HG03135 (cell line): Measurements from ENCODE around the gene FST.

ENCODE experiments used
- ATAC-seq: cut with Tn5 transposase; IDR thresholded peaks from one replicate; pipeline ENCODE4 v1.9.1; 2021; ENCODE audit warnings: mild to moderate bottlenecking, moderate library complexity; ENCODE audit not compliant: unreplicated experiment

Gene FST, protein sequence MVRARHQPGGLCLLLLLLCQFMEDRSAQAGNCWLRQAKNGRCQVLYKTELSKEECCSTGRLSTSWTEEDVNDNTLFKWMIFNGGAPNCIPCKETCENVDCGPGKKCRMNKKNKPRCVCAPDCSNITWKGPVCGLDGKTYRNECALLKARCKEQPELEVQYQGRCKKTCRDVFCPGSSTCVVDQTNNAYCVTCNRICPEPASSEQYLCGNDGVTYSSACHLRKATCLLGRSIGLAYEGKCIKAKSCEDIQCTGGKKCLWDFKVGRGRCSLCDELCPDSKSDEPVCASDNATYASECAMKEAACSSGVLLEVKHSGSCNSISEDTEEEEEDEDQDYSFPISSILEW

DNA sequence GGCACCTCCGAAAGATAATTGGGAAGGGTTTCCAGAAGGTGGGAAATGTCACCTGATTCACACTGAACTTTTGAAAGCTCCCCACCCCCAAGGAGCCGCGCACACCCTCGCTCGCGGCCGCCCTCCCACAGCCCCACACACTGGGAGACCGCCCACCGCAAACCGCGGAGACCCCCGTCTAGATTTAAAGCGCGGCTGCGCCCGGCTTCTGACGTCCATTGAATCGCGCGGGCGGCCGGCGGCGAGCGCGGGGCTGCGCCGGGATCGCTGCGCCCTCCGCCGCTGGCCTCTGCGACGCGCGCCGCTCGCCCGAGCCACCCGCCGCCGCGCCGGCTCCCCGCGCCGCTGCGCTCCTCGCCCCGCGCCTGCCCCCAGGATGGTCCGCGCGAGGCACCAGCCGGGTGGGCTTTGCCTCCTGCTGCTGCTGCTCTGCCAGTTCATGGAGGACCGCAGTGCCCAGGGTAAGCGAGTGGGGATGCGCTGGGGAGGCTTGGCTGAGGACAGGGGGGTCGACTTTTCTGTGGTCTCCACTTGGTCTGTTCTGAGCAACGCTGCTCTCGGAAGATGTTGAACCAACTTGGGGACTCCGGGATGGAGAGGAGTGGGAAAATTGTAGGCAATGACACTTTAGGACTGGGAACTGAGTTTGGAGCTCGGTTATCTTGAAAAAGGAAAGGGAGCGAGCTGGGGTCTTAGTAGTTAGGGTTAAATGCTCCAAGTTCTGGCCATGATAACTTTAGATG is at the start of gene FST:
TSS of gene FST (plus strand) at position 214 of the 743 bp plus-strand sequence. CDS start at position 377, 163 bp downstream.
- ATAC-seq, result no peak

DNA sequence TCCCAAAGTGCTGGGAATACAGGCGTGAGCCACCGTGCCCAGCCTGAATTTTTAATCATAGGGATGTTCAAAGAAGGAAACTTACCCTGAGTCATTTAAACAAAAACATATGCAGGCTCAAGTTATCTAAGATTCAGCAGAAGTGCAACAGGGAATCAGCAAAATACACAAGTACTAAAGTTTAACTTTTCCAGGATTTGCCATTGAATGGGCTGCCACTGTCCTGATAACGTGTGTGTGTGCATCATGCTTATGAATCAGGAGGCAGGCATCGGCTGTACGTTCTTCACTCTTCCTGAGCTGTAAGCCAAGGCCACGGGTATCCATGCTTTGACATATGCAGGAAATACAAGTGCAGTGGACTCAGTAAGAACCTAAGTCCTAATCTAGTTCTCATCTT is 48.8 kb upstream of the FST start:
- no peak for ATAC-seq

DNA sequence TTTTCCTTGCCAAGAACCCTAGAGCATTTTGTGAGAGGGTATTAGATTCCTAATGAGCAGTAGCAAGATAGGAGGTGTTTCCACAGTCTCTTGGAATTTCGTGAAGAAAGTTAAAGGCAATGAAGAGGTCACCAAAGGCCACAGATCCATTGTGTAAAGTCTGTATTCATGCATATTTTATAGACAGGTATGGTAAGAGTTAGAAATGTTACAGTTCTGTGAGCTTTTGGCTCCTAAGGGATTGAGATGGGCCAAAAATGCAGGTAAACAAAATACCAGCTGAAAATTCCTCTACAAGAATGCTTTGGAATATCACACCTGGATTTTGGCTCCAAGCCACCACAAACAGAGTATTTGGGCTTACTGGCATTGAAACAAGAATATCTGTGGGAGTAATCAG is 47.4 kb upstream of the FST start:
- no peak for ATAC-seq

DNA sequence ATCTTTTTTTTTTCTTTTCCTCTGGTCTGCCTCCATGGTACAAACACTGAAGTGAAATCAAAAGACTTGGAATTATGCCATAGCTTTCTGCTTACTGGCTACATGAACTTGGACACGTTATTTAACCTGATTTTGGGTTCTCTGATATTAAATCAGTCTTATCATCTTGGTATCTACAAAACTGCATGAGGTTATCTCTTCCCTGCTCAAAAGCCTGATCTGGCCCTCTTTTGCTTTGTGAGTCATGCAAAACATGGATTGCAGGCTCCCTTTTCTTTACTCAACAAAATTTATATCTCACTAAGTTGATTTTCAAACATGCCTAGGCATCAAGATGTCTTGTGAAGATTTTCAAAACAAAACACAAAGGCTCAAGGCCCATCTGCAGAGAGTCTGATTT is 45.9 kb upstream of the FST start:
- no peak for ATAC-seq

DNA sequence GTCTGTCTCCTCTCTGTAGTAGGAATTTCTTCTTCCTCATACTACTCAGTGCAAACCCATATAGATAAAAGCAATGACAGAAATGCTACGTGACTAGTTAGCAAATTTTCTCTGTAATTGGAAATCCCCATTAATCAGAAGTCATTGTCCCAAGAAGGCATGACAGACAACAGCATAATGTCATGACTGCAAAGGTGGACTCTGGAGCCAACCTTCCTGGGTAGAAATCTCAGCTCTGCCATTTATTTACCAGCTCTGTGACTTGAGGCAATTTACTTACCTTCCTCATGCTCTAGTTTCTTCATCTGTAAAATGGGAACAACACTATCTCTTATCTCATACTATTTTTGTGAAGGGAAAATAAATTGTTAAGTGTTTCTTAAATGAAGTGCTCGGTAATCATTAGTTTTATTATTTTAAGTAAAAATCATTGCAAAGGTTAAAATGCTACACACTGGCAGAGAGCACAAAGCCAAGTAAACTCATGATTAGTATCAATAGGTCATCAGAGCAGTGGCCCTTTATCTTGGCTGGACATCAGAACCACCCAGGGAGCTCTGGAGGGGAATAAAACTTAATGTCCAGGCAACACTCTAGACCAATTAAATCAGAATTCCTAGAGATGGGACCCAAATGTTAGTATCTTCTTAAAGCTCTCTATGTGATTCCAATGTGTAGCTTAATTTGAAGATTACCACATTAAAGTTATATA is 43.8 kb upstream of the FST start:
- no peak for ATAC-seq

DNA sequence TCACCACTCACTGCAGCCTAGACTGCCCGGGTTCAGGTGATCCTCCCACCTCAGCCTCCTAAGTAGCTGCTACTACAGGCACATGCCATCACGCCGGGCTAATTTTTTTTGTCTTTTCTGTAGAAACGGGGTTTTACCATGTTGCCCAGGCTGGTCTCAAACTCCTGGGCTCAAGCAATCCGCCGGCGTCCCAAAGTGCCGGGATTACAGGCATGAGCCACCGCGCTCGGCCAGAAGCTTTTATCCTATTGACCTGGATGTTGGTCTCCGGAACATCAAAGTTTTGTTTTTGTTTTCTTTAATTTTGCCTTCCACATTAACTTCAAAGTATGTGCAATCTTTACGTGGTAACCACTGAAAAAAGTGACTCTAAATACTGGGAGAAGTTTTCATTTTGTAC is 42.4 kb upstream of the FST start:
- no peak for ATAC-seq

DNA sequence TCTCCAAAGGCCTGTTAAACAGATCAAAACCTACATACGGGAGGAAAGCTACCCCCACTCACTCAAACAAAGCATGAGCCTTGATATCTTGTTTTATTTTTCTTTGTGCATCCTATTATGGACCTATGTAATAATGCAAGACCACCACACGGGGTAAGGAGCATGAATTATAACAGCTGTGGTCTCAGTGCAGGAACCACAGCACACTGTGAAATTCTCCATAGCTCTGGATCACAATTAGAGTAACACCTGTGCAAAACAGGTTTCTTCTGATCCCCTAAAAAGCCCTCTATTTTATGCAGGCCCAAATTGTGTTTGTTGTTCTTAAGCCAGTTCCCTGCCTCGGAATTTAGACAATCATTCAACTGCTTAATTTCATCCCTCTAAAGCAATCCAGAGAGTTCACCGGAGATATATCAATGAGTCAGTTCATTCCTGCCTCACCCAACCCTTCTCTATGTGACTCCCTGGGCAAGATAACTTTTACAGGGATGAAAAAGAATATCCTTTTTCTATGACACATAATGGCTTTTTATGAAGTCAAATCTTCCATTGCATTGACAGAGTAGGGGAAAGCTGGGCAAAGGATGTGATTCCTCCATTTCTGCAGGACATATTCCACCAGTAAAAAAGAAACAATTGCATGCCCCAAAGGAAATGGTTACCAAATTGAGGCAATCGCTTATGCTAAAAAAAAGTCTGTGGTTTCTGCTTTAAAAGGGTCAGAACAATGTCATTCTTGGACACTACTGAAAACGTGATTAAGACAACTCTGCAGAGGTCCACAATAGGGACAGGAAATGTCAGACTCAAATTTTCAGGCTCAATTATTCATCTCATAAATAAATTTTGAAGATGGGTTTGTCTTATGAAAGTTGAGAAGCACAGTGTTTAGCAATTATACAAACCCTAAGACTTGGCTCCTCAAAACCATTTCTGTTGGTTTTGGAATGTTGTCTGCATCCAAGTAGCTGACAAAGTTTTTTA is 41.6 kb upstream of the FST start:
- no peak for ATAC-seq

DNA sequence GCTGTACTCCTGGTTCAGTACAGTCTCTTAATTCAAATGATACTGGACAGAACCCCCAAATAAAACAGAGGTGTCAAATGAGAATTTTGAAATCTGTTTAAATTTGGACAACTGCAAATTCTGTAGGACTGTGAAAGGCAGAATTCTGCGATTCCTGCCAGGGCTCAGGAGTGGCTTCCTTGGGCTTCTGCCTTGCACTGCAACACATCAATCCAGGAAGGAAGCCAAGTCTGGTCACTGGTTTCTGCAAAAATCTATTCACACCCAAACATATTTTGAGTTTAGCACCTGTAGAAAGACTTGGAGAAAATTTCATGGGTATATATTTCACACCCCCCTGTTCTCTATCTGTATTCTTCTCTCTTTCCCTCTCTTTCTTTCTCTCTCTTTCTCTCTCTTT is 37.5 kb upstream of the FST start:
- ATAC-seq, result no peak

DNA sequence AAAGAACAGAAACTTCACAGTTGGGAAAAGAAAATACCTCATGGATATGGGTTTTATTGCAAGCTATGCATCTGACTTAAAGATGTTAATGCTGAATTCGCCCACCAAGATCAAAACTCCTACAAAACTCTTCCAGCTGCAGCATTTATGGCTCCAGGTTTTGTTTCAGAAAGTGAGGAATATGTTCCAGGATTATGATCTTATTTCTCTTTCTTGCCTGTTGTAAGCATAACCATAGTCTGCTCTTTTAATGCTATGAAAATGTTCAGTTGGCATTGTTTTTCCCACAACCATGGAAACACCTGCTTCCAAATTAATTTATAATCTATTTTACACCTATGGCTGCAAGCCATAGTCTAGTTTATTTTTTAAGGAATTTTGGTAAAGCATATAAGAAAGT is 34.9 kb upstream of the FST start:
- ATAC-seq, result no peak

DNA sequence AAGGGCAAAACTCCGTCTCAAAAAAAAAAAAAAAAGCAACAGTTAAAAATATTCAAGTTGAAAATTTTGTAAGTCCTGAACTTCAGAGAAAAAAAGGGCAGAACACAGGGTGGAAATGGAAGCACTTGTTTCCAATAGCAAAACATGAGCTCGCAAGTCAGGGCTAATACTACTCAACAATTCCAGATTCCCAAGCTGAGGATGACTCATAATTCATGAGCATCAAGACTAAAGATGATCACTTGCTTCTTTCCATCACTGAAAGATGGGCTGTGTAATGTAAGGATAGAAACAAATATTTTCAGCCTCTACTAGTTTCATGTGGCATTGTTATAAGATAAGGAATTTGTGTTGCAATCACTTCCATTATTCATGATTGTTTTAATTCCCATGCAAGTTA is 33.5 kb upstream of the FST start:
- ATAC-seq, result no peak

DNA sequence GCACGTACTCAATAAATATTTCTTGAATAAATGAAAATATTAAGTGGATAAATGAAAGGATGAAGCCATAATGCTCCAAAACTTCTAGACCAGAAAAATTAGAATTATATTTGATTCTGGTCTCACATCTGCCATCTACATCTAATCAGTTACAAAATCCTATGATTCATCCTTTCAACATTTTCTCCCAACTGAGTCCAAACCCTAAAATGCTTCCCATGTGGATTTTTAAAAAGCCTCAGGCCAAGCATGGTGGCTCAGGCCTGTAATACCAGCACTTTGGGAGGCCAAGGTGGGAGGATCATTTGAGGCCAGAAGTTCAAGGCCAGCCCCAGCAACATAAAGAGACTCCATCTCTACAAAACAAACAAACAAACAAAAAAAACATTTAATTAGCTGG is 31.6 kb upstream of the FST start:
- ATAC-seq, result no peak

DNA sequence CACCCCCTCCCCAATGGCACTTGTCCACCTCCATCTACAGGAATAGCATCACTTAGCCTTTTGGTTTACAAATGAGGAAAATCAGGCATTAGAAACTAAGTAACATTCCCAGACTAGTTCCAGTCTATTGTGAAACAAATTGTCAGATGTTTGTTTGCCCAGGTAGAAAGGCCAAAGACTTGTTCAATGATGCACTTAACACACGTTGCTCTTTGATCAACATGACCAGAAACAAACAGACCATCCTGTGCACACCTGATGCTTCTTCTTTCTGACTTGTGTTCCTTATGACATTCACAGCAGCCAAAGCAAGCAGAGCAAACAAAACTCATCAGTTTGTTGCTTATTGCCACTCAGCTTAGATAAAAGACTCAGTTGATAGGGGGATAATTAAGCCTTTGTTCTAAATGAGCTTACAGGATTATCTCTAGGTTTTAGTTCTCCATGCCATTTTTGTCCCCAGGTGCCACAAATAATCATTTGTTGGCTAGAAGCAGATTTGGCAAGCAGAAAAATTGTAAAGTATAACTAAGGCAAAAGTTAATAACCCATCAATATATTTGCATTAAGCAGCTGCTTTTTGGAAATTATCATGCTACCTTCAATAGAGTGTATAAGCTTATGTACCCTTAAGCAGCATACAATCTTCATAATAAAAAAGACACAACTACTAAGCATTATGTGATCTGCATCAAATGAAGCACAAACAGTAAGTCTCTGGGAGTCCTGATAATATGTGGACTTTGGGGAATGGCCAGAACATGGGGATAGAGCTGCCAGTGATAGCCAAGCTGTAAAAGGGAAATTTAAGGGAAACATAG is 26.3 kb upstream of the FST start:
- no peak for ATAC-seq

DNA sequence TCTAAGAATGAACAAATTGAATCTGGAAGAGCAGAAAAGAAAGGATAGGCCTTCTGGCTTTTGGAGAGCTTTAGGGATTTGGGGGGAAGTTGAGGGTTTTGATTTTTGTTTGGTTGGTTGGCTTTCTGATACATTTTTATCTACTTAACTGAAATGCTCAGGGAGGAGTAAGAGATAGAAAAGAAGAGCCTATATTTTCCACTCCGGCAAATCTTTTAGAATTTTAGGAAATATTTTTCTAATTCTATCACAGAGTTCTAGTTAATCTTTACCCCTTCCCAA is 25.8 kb upstream of the FST start:
- no peak for ATAC-seq

DNA sequence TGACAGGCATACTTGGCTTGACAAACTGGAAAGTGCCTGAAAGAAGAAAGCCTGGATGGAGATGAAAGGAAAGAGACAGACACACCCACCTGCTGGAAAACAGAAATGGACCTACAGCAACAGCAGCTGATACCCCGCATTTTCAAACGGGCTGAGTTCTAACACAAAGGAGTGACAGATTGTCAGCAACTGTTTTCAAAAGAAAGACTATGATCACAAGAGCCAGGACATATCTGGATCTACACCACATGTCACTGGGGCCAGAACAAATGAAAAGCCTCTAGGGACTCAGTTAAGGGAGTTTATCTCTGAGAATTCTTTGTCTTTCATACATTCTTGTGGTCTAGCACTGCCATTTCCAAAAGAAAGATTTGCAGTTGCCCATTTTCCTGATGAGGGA is 24.1 kb upstream of the FST start:
- ATAC-seq, result no peak

DNA sequence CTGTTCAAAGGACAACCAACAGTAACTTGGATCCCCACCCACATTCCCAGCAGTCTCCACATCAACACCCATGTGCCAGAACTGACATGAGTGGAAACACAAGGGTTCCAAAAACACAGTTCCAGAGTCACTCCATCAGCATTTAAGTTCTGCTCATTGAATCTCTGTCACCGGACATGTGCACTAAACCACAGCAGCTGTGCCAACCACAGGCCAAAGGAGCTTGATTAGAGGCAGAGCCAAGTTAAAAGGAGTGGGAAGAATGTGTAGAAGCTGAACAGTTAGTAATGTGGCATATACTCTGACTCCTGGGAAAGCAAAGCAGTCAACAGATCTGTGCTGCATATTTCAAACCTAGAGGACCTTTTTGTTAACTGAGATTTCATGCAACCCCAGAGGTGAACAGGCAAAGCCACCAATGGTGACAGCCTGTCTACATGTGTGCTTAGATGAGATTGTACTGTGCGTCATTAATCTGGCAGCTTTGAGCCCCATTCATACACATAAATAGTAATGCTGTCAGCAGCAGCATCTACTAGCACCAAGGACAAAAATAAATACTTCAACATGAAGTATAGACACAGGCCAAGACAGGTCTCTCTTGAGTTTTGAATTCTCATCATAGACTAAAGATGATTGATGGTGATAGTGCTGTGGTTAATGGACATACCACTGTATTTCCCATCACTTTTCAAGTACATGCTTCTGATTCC is 16.4 kb upstream of the FST start:
- ATAC-seq, result no peak

DNA sequence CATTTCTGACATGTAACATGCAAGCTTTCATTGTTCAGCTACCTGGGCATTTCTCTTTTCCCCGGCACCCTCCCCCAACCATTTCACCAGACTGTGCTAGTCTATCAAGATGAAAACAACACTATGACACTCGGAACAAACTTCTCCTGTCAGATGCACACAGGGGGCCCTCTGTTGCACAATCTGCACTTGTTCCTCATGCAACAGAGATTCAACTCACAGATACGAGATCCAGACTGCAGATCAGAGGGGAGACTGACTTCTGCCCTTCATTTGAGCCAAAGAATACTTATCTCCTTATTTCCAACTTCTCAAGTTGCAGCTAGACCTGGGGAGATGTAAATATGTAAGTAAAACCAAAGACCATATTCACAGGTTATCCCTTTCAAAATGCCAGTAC is 15.7 kb upstream of the FST start:
- no peak for ATAC-seq

DNA sequence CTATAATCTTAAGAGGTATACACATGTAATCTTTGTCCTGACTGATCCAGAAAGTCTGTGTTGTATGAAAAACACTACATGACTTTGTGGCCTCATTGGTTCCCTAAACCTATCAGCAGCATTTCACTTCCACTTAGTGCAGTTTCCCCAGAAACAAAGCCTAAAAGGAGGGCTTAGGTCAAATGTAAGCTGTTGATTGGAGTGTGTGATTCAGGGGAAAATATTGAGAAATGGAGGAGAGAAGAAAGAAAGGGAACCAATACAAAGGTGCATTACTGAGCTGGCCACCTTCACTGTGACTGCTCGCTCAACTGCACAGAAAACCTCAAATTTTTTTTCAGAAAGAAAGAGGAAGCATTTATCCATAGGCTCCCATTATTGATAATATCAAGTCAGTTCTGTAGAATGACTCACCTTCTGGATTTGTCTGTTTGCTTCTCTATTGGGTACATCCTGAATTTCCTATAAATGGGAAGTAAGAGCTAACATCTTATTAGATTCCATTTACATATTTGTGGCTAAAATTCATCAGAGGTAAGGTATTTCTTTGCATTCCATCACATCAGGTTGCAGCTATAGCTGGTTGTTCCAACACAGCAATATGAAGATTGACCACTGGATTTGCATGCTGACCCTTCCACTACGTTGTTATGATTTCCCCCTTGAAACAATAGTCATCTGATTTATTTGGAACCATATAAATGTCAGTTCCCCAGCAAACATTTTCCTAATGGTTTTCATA is 10.3 kb upstream of the FST start:
- ATAC-seq, result no peak

DNA sequence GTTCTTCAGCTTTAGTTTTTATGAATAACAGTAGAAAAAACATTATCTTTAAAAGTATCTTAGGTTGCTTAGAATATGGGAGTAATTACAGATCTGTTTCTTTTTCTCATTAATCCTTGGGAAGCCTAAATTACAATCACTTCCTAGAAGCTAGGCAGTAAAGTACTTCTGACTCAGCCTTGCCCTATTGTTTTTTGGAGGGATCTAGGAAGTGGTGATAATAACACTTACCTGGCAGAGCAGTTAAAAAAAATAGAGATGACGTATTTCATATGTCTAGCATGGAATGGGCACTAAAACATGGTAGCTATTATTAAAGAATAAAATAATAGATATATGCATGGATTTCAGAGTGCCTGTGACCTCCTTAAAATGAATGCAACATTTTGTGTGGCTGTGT is 8.2 kb upstream of the FST start:
- no peak for ATAC-seq
